A673 (cell line): ENCODE measurements around the gene RTBDN.

Source experiments
- CTCF ChIP-seq: fragments of 300-800, 200-600 bp; sonication (generic); conservative IDR thresholded peaks from 2 replicates; pipeline ENCODE4 v1.5.1; 2017; ENCODE audit warnings: low read depth, mild to moderate bottlenecking, antibody characterized with exemption, low read length, moderate library complexity, mixed read lengths
- EZH2 ChIP-seq: fragments of 200-600 bp; sonication (generic); IDR thresholded peaks from 2 replicates; pipeline ENCODE4 v1.6.1; 2017; ENCODE audit warnings: borderline replicate concordance, low read depth, mild to moderate bottlenecking, mixed read lengths, antibody characterized with exemption, low read length; ENCODE audit not compliant: poor library complexity, severe bottlenecking

DNA sequence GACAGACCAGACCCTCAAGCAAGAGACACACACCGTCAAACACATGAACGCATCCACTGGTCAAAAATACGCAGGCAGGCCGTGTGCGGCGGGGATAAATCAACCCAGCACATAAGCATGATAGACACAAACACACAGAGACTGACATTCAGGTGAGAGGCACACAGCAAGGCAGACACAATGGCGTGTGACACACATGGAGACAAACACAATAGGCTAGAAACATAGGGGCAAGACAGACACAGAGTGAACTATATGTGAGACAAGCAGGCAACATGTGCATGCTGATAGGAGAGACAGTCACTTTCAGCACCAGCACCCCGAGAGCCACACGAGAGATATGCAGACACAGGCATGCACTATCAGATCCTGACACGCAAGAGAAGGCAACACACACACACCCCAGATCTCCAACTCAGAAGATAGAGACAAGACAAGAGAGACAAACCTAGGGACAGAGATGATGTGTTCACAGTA lies 49.9 kb downstream of the RTBDN start:
- no peak for TF ChIP-seq CTCF
- TF ChIP-seq EZH2 = no peak
